Stomach smooth muscle (tissue), 2 donors: ENCODE data around the gene KCNQ2.
"Not testable (repeated sequence)": the region's sequence is repeated elsewhere in the genome, so short reads cannot be mapped to it uniquely, and the experiment has no call there.

Experiments
- H3K27ac ChIP-seq: one replicate; pipeline ENCODE4 v1.7.0; 2013; ENCODE audit warnings: mild to moderate bottlenecking, low read length, inconsistent platforms
- H3K27me3 ChIP-seq, 2 donors: one replicate each; pipeline ENCODE4 v1.7.0; 2013; ENCODE audit warnings: low read length in 2 of 2; ENCODE audit not compliant: insufficient read depth in 2 of 2, control insufficient read depth in 1 of 2
- H3K36me3 ChIP-seq, 2 donors: one replicate each; pipeline ENCODE4 v1.7.0; 2013; ENCODE audit warnings: low read length in 2 of 2; ENCODE audit not compliant: control insufficient read depth in 2 of 2, insufficient read depth in 2 of 2
- H3K4me1 ChIP-seq: one replicate; pipeline ENCODE4 v1.7.0; 2013; ENCODE audit warnings: low read length; ENCODE audit not compliant: control insufficient read depth, insufficient read depth
- H3K4me3 ChIP-seq, 2 donors: one replicate each; pipeline ENCODE4 v1.7.0; 2013; ENCODE audit warnings: low read length in 2 of 2
- H3K9ac ChIP-seq, 2 donors: one replicate each; pipeline ENCODE4 v1.7.0; 2013; ENCODE audit warnings: low read length in 2 of 2, mild to moderate bottlenecking in 1 of 2
- H3K9me3 ChIP-seq, 2 donors: one replicate each; pipeline ENCODE4 v1.7.0; 2013; ENCODE audit warnings: low read length in 2 of 2; ENCODE audit not compliant: control insufficient read depth in 2 of 2
- donor health status: healthy.
- donor health status: Pancreatic carcinoma.

The KCNQ2 gene

DNA sequence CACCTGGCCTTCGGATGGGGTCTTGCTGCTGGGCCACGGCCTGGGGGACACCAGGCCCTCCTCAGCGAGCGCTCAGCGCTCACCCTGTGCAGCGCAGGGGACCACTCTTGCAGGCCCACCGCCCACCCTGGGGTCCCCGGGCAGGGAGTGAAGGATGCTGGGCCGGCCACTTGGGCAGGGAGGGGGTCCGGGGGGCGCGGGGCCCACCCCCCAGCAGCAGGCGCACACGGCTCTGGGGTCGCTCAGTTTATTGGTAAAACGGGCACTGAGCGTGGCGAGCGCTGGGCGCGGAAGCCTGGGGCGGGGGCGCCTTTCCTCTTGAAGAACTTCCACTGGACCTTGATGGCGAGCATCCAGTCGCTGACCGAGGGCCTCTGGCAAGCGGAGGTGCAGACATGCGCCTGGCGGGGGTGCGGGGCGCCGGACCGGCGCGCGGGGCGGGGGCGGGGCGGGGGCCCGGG, 15.4 kb upstream of the KCNQ2 start:
- Histone ChIP-seq H3K27ac (no peak overlapping the region), H3K9me3 (no peaks in the 10 kb centered on the region), H3K36me3 (no peaks in the 10 kb centered on the region), H3K27me3 (peaks cover 26 to 44% of the 10 kb centered on the region in 2 donors), H3K4me1 (peaks cover 5% of the 10 kb centered on the region), H3K9ac (no peak overlapping the region), H3K4me3 (no peak overlapping the region)

DNA sequence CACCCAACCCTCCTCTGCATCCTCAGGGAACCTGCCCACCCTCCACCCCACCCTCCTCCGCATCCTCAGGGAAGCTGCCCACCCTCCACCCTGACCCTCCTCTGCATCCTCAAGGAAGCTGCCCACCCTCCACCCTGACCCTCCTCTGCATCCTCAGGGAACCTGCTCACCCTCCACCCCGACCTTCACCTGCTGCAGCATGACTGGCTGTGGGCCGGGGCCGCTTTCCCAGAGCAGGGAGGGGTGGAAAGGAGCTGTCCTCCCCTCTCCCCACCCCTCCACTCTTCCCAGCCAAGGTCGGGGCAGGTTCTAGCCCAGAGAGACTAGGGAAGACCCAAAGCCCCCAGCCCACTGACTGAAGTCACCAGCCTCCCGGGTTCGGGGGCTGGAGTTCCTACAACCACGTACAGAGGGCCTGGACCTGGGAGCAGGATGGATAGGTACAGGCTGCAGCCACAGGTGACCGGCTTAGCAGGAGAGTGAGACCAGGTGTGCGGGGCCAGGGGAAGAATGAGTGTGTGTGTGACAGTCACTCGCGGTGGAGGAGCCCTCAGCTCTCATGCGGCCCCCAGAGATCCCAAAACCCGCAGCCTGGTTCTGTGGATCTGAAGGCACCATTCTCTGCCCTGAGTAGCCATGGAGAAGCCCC, 14.8 kb upstream of the KCNQ2 start:
- Histone ChIP-seq H3K4me1 (peaks cover 5% of the 10 kb centered on the region), H3K9ac (no peak overlapping the region), H3K4me3 (no peak overlapping the region), H3K9me3 (no peaks in the 10 kb centered on the region), H3K36me3 (no peaks in the 10 kb centered on the region), H3K27ac (no peak overlapping the region), H3K27me3 (peaks cover 29 to 49% of the 10 kb centered on the region in 2 donors)

DNA sequence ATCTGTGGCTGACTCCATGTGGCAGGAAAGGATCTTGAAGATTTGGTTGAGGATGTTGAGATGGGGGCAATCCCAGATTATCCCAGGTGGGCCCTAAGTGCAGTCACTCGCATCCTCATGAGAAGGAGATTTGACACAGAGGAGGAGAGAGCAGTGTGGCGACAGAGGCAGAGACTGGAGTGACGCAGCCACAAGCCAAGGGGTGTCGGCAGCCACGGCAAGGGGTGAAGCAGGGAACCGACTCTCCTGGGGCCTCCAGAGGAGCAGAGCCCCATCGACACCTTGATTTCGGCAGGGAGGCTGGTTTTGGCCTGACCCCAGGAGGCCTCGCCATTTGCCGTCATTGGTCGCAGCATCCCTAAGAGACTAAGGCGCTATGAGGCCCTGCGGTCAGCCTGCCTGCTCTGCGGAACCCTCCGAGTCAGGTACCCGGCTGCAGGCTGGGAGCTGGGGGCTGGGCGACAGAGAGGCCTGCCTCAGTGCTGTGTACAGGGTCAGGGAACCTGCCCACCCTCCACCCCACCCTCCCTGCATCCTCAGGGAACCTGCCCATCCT, 13.9 kb upstream of the KCNQ2 start:
- Histone ChIP-seq H3K9me3 (no peaks in the 10 kb centered on the region), H3K27me3 (peaks cover 29 to 49% of the 10 kb centered on the region in 2 donors)

DNA sequence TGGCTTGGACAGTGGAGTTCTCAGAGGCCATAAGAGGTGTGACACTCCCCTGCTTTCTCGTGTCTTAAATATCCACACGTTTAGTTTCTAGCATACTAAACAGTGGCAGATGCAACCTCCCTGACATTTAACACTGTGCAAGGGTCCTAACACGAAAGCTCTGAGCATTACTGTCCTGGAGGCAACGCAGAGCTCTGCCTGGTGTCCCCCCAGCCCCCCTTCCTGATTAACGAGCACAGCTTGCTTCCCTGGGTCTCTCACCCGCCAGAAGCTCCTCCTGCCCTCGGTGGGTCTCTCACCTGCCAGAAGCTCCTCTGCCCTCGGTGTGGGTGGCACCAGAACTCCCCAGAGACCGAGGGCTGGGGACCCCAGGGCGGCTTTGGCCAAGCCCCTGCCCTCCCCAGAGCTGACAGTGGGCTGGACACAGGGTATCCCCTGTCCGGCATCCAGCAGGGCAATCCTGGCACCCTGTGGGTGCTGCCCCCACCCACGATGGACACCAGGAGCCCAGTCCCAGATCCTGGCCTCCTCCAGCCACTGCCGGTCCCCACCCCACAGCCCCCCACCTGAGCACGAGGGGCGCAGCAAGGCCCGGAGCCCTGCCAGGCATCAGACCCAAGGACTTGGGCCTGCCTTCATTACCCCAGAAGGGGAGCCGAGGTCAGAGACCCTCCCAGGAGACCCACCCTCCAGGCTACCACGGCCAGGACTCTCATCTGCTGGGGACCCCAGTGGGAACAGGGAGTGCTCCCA, 12.4 kb upstream of the KCNQ2 start:
- Histone ChIP-seq H3K9ac (no peak overlapping the region), H3K27ac (no peak overlapping the region)

More for the DNA sequence above, 13.9 kb upstream of the KCNQ2 start:
- Histone ChIP-seq H3K4me3 (no peak overlapping the region), H3K4me1 (peaks cover 5% of the 10 kb centered on the region), H3K36me3 (no peaks in the 10 kb centered on the region), H3K27ac (no peak overlapping the region), H3K9ac (no peak overlapping the region)

DNA sequence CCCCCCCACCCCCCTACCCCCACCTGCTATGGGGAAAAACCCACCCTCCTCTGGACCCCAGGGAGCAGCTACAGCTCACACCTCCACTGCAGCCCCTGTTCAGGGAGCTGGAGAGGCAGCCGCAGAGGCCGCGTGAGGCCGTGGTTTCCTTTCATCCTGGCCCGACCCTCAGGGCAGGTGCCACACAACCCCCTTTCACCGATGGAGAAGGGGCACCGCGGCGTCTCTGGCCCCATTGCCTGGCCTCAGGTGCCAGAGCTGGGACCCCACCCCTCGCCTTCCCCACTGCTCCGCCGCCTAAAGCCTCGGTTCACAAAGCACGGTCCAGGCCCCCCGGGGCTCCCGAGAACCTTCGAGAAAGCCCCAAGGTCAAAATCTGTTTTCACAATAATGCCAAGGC, 11.8 kb upstream of the KCNQ2 start:
- Histone ChIP-seq H3K27me3 (peaks cover 37 to 49% of the 10 kb centered on the region in 2 donors), H3K9me3 (no peaks in the 10 kb centered on the region), H3K27ac (no peak overlapping the region)

More for the DNA sequence above, 12.4 kb upstream of the KCNQ2 start:
- Histone ChIP-seq H3K27me3 (peaks cover 32 to 45% of the 10 kb centered on the region in 2 donors), H3K36me3 (no peaks in the 10 kb centered on the region), H3K4me3 (no peak overlapping the region), H3K9me3 (no peaks in the 10 kb centered on the region), H3K4me1 (peaks cover 5% of the 10 kb centered on the region)

DNA sequence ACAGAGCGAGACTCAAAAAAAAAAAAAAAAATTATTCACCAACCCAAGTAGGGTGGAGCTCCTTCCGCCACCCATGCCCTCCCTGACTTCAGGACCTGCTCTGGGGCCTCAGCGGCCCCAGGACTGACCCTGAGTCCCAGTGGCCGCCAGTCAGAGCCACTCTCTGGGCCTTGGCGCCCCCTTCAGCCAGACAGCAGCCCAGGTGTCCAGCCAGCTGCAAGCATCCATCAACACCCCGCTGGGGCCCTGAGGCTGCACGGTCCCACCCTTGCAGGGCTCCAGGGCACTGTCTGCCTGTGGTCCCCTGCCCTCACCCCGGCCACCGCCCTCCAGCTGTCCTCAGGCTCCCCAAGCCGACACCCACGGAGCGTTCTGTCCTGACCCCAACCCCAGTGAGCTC, 11.4 kb upstream of the KCNQ2 start:
- peaks cover 3% of the 10 kb centered on the region for H3K4me1 ChIP-seq
- H3K9ac ChIP-seq, result no peak overlapping the region
- H3K4me3 ChIP-seq, result no peak overlapping the region
- H3K9me3 ChIP-seq, result no peaks in the 10 kb centered on the region
- no peaks in the 10 kb centered on the region for H3K36me3 ChIP-seq
- peaks cover 41 to 48% of the 10 kb centered on the region in 2 donors for H3K27me3 ChIP-seq
- H3K27ac ChIP-seq, result no peak overlapping the region

More for the DNA sequence above, 11.8 kb upstream of the KCNQ2 start:
- H3K4me3 ChIP-seq, result no peak overlapping the region
- H3K36me3 ChIP-seq, result no peaks in the 10 kb centered on the region
- H3K4me1 ChIP-seq, result peaks cover 5% of the 10 kb centered on the region
- no peak overlapping the region for H3K9ac ChIP-seq

DNA sequence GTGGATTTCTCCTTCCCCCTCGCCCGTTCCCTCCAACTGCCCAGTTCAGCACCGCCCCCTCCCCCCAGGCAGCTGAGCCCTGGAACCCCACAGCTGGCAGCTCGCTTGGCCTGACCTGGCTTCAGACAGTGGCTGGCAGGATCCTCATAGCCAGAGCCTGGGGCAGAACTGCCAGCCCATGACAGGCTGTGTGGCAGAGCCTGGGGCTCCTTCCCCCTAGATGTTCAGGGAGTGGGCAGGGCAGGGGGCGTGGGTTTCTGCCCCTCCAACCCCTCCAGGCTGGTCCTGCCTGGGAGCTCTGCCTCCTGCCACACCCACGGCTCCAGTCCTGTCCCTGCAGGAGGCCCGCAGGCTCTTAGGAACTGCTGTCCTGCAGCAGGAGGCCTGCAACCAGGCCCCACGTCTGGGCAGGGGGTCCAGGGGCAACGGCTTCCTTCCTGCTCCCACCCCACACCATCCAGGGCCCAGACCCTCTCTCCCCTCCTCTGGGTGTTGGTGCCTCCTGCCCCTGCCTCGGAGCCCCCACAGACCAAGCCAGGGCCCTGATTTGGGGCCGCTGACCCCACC, 9.6 kb upstream of the KCNQ2 start:
- no peak overlapping the region for H3K4me3 ChIP-seq
- H3K27me3 ChIP-seq, result peaks cover 44 to 49% of the 10 kb centered on the region in 2 donors
- H3K9ac ChIP-seq, result no peak overlapping the region
- no peaks in the 10 kb centered on the region for H3K4me1 ChIP-seq
- no peaks in the 10 kb centered on the region for H3K9me3 ChIP-seq
- no peaks in the 10 kb centered on the region for H3K36me3 ChIP-seq
- H3K27ac ChIP-seq, result no peak overlapping the region

DNA sequence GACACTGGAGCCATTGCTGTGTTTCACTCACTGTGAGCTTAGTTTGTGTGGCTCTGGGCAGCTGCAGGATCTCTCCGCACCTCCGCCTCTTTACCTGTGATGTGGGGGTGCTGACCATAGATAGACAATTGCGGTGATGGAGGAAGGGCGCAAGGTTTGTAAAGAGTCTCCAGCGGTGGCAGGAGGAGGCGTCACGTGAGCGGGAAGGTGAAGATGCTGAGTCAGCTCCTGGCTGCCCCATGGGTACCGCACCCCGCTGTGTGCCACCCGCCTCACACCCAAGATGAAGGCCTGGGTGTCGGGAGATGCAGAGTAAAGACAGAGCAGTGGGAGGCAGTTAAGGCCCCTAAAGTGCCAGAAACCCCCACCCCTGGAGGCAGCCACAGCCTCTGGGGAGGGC, 9.0 kb upstream of the KCNQ2 start:
- Histone ChIP-seq H3K36me3 (no peaks in the 10 kb centered on the region), H3K9me3 (no peaks in the 10 kb centered on the region), H3K4me3 (no peak overlapping the region), H3K27me3 (peaks cover 45 to 51% of the 10 kb centered on the region in 2 donors), H3K9ac (no peak overlapping the region), H3K27ac (no peak overlapping the region), H3K4me1 (no peaks in the 10 kb centered on the region)

DNA sequence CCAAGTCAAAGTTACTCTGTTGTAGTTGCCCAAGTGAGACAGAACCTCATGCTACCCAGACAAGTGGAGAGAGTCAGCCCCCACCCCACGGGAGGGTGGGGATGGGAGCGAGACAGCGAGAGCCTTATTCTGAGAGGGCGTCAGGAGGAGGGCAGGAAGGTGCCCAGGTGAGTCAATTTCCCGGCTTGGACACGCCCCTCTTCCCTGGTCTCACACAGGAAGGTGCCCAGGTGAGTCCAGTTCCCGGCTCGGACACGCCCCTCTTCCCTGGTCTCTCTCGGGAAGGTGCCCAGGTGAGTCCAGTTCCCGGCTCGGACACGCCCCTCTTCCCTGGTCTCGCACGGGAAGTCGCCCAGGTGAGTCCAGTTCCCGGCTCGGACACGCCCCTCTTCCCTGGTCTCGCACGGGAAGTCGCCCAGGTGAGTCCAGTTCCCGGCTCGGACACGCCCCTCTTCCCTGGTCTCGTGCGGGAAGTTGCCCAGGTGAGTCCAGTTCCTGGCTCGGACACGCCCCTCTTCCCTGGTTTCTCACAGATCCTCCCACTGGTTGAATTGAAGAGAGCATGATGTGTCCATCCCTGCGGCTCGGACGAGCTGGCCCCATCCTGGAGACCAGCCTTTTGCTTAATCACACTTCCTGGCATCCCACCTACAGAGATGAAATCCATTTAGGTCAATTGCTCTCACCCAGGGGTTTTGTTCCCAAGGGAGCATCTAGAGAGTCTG, 7.4 kb upstream of the KCNQ2 start:
- H3K36me3 ChIP-seq, result not testable (repeated sequence)

More for the DNA sequence above, 7.4 kb upstream of the KCNQ2 start:
- not testable (repeated sequence) for H3K27ac ChIP-seq, H3K4me3 ChIP-seq, H3K9me3 ChIP-seq, H3K9ac ChIP-seq, H3K4me1 ChIP-seq
- H3K27me3 ChIP-seq, result peaks cover 49% of the 10 kb centered on the region in 2 donors
